ENCODE results near the gene YAF2. TPM values are rescaled to one million over a fixed set of nuclear protein-coding genes. Genes with fewer than 3 reads are reported as not detected.
"Not testable (repeated sequence)": the region's sequence is repeated elsewhere in the genome, so short reads cannot be mapped to it uniquely, and the experiment has no call there.

The YAF2 gene
- total and polyA plus RNA-seq, 12 donors, result 26.9 to 129 (median 79.3) TPM

DNA sequence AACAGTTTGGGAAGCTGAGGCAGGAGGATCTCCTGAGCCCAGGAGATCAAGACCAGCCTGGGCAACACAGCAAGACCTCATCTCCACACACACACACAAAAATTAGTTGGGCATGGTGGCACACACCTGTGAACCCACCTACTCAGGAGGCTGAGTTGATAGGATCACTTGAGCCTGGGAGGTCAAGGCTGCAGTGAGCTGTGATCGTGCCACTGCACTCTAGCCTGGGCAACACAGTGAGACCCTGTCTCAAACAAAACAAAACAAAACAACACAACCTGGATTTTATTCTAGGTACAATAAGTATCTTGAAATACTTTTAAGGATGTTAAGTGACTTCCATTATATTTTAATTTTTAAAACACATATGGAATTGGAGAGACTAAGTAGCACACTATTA is 45.8 kb downstream of the YAF2 start:
- TF ChIP-seq, protein P1, sequence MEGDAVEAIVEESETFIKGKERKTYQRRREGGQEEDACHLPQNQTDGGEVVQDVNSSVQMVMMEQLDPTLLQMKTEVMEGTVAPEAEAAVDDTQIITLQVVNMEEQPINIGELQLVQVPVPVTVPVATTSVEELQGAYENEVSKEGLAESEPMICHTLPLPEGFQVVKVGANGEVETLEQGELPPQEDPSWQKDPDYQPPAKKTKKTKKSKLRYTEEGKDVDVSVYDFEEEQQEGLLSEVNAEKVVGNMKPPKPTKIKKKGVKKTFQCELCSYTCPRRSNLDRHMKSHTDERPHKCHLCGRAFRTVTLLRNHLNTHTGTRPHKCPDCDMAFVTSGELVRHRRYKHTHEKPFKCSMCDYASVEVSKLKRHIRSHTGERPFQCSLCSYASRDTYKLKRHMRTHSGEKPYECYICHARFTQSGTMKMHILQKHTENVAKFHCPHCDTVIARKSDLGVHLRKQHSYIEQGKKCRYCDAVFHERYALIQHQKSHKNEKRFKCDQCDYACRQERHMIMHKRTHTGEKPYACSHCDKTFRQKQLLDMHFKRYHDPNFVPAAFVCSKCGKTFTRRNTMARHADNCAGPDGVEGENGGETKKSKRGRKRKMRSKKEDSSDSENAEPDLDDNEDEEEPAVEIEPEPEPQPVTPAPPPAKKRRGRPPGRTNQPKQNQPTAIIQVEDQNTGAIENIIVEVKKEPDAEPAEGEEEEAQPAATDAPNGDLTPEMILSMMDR (IDR thresholded peaks at IDR 0.05), result no peak
- no peak overlapping the region for H3K4me3 ChIP-seq
- H3K4me1 ChIP-seq, result no peaks in the 10 kb centered on the region
- intact Hi-C loops (cut with DNase I), result loop anchor here in 1 of 10 donors (5.0 kb wide), 1 partner anchor 40 kb away; no protein-coding TSS in a partner anchor
- H3K27me3 ChIP-seq, result no peaks in the 10 kb centered on the region
- no peaks in the 10 kb centered on the region for H3K9me3 ChIP-seq
- ATAC-seq, result no peak
- H3K27ac ChIP-seq, result no peak overlapping the region
- DNase-seq, result no peak
- 98 to 100% methylated on average over 1 of the region's 1 CpG for WGBS, 2 donors
- peaks cover 0 to 75% (median 0%) of the 10 kb centered on the region in 9 donors for H3K36me3 ChIP-seq

DNA sequence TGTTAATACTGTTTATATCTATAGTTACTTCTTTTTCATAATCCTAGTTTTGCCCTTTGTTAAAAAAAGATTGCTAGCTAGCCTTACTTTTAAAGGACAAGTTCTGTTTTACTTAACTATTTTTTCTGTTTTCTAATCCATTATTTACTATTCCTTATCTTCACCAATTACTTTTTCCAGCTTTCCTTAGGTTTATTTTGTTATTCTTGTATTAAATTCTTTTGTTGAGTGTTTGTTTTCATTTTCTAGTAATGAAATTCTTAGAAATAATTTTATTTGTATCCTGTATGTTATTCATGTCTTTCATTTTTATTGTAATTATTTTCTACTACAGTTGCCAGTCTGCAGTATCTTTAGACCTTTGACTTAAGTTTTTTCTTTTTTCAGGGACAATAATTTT is 47.7 kb downstream of the YAF2 start:
- DNase-seq, result no peak
- H3K4me1 ChIP-seq, result peaks cover 0 to 3% (median 0%) of the 10 kb centered on the region in 9 donors
- H3K36me3 ChIP-seq, result peaks cover 0 to 59% (median 0%) of the 10 kb centered on the region in 9 donors
- no peak overlapping the region for H3K4me3 ChIP-seq
- no peaks in the 10 kb centered on the region for H3K27me3 ChIP-seq
- no peaks in the 10 kb centered on the region for H3K9me3 ChIP-seq
- H3K27ac ChIP-seq, result no peak overlapping the region
- TF ChIP-seq, protein P1 (IDR thresholded peaks at IDR 0.05), result no peak
- no peak for ATAC-seq
- intact Hi-C loops (cut with DNase I), result loop anchor here in 1 of 10 donors (5.0 kb wide), 1 partner anchor 38 kb away; no protein-coding TSS in a partner anchor

DNA sequence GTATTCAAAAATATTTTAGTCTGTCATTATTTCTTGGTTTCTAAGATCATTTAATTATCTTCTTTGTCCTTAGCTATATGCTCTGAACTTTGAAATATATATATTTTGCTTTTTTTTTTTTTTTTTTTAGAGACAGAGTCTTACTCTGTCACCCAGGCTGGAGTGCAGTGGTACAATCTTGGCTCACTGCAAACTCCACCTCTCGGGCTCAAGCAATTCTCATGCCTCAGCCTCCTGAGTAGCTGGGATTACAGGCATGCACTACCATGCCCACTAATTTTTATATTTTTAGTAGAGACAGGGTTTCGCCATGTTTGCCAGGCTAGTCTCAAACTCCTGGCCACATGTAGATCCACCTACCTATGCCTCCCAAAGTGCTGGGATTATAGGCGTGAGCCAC is 49.8 kb downstream of the YAF2 start:
- H3K4me3 ChIP-seq; H3K9me3 ChIP-seq; intact Hi-C loops (cut with DNase I); DNase-seq; ATAC-seq; H3K27ac ChIP-seq; H3K27me3 ChIP-seq: not testable (repeated sequence)
- Histone ChIP-seq H3K4me1 (peaks cover 0 to 14% (median 5%) of the 10 kb centered on the region in 9 donors), H3K36me3 (peaks cover 0 to 50% (median 0%) of the 10 kb centered on the region in 9 donors)
- 93 to 95% methylated on average over 3 of the region's 3 CpGs for WGBS, 2 donors

DNA sequence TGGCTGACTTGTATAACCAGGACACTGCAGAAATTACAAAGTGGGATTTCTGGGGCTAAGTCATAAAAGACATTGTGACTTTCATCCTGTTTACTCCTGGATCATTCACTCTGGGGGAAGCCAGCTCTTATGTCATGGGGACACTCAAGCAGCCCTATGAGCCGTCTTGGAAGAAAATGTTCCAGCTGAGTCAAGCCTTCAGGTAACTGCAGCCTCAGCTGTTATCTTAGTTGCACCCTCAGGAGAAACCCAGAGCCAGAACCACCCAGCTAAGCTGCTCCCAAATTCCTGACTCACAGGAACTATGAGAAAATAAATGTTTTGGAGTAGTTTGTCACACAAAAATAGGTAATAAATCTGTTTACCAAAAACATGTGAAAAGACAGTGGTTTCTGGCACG is 50.2 kb downstream of the YAF2 start:
- DNase-seq (no peak), ATAC-seq (no peak)
- Histone ChIP-seq H3K36me3 (peaks cover 0 to 45% (median 0%) of the 10 kb centered on the region in 9 donors), H3K27me3 (no peaks in the 10 kb centered on the region), H3K4me1 (peaks cover 0 to 18% (median 8%) of the 10 kb centered on the region in 9 donors), H3K27ac (no peak overlapping the region), H3K9me3 (no peaks in the 10 kb centered on the region), H3K4me3 (no peak overlapping the region)
- TF ChIP-seq, protein P1 (IDR thresholded peaks at IDR 0.05), result no peak
- intact Hi-C loops (cut with DNase I), result no loop called here
- 68 to 93% methylated on average over 2 of the region's 2 CpGs for WGBS, 2 donors

DNA sequence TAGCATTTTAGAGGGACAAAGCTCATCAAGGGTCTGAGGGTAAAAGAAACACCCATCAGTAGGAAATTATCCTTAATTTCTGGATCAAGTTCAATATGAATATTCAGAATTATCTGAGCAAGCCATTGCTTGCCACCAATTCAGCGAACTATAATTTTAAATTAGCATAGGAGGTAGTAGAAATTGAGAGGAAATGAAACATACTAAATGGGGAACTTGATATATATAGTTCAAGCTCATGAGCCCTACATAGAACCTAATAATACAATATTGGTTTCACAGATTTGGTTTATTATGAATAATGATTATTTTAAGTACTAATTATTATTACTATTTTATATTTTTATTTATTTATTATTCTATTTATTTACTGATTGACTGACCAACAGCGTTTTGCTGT is 51.3 kb downstream of the YAF2 start:
- TF ChIP-seq, protein P1 (IDR thresholded peaks at IDR 0.05), result no peak
- H3K27me3 ChIP-seq, result no peaks in the 10 kb centered on the region
- intact Hi-C loops (cut with DNase I), result no loop called here
- 91 to 95% methylated on average over 2 of the region's 2 CpGs for WGBS, 2 donors
- no peaks in the 10 kb centered on the region for H3K9me3 ChIP-seq
- peaks cover 0 to 37% (median 0%) of the 10 kb centered on the region in 9 donors for H3K36me3 ChIP-seq
- ATAC-seq (no peak), DNase-seq (no peak)
- no peak overlapping the region for H3K4me3 ChIP-seq
- H3K27ac ChIP-seq, result no peak overlapping the region
- H3K4me1 ChIP-seq, result peaks cover 0 to 25% (median 11%) of the 10 kb centered on the region in 9 donors
